ENCODE measurements around the gene FAM81A.

DNA sequence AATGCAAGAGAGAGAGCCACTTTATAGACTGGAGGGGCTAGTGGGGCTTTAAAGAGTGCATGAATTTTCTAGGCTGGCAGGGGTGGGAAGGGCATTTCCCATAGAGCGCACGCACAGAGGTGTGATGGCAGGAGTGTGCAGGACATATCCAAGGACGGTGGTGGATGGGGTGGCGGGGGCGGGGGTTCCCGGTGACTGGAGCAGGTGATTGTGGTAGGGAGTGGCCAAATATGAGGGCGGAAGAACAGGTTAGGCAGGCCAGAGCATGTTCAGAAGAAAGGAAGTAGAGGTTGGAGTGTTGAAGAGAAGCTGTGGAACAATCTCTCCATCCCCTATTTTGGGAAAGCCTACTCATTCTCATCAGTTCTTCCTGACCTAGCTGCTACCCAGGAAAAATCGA is 18.1 kb downstream of the FAM81A start:
- TF ChIP-seq, protein P1, sequence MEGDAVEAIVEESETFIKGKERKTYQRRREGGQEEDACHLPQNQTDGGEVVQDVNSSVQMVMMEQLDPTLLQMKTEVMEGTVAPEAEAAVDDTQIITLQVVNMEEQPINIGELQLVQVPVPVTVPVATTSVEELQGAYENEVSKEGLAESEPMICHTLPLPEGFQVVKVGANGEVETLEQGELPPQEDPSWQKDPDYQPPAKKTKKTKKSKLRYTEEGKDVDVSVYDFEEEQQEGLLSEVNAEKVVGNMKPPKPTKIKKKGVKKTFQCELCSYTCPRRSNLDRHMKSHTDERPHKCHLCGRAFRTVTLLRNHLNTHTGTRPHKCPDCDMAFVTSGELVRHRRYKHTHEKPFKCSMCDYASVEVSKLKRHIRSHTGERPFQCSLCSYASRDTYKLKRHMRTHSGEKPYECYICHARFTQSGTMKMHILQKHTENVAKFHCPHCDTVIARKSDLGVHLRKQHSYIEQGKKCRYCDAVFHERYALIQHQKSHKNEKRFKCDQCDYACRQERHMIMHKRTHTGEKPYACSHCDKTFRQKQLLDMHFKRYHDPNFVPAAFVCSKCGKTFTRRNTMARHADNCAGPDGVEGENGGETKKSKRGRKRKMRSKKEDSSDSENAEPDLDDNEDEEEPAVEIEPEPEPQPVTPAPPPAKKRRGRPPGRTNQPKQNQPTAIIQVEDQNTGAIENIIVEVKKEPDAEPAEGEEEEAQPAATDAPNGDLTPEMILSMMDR (IDR thresholded peaks at IDR 0.05), result no peak
- no peak for TF ChIP-seq POLR2A (IDR thresholded peaks at IDR 0.05)

All from thyroid gland (tissue), 4 donors.